ENCODE results near the gene GARIN5A.
A peak's percentile ranks its signal among the peaks of the same experiment; 100 is the strongest.
"Not testable (repeated sequence)": the region's sequence is repeated elsewhere in the genome, so short reads cannot be mapped to it uniquely, and the experiment has no call there.

GARIN5A gene

DNA sequence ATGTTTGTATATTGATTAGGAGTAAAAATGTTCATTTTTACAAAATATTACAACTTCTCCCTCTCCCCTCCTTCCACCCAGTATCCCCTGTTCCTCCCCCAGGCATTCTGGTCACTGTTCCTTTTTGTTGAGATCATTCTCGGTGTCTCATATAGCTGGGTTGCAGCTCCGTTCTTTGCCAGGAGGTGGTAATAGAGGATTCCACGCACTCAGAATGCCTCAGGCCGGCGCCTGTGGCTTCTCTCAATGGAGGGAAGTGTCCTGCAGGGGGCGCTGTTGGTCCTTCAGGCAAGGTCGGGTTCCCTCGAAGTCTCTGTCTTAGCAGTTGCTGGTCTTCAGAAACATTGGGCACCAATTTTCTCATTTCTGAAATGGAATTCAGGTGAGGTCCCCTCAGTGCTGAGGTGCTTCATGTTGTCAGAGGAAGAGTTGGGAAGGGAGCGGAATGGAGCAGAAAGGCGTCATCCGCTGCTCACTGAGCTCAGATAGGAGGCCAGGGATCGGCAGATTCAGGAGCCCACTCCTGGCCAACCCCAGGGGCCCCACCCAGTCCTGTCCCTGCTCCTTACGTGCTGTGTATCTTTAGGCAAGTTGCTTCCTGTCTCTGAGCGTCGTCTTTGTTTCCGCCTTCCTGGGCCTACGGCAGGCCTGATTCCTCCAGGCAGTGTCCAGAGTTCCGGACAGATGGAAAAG is 10.3 kb upstream of the GARIN5A start:
- no peak for DNase-seq

DNA sequence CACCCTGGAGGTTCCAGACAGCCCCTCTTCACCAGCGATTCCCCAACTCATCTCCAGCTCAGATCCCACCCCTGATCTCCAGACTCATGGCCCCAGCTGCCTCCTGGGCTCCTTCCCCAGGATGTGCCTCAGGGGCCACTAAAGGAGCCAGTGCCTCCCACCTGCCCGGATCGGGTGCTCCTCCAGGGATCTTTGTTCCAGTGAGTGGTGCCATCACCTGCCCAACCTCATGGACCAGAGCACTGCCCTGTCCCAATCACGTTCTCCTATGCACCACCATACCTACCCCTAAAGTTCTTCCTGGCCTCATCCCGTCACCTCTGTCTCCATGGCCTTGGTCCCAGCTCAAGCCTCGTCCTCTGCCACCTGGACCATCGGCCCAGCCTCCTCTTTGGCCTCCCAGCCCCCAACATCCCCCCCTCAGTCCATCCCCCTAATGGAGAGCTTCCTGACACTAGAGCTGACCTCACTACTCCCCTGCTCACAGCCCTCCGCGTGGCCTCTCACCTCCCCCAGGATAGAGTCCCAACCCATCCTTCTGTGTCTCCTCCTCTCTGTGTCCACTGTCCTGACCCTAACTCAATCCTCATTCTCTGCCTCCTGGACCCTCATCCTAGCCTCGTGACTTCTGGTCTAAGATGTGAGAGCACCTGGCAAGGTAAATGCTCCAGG is 8.8 kb upstream of the GARIN5A start:
- DNase-seq, result no peak

GRCh38 chr19:50482916-50483315 is 6.3 kb upstream of the GARIN5A start:
- no peak for DNase-seq

DNA sequence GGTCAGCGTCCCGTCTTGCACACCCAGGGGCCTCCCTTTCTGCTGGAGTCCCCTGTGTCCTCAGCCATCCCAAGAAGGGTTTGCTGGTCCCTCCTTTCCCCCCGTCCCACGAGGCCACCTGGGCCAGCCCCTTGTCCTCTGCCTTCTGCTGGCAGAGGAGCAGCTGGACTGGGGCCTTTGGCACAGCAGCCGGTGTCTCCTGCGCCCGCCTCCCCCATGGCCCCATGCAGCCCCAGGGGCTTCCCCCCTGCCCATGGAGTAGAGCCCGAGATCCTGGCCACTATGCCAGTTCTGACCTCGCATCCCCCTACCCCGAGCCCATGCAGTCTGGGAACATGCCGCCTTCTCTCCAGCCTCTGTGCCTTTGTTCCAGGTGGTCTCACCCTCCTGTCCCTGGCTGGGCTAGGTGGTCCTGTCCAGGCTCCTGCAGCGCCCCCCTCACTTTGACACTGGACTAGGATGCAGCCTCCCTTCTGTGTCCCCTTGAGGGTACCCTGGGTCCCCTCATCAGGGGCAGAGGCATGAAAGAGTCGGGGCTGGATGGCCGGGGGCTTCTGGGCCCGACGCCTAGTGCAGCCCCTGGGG is 5.7 kb upstream of the GARIN5A start:
- no peak for DNase-seq

DNA sequence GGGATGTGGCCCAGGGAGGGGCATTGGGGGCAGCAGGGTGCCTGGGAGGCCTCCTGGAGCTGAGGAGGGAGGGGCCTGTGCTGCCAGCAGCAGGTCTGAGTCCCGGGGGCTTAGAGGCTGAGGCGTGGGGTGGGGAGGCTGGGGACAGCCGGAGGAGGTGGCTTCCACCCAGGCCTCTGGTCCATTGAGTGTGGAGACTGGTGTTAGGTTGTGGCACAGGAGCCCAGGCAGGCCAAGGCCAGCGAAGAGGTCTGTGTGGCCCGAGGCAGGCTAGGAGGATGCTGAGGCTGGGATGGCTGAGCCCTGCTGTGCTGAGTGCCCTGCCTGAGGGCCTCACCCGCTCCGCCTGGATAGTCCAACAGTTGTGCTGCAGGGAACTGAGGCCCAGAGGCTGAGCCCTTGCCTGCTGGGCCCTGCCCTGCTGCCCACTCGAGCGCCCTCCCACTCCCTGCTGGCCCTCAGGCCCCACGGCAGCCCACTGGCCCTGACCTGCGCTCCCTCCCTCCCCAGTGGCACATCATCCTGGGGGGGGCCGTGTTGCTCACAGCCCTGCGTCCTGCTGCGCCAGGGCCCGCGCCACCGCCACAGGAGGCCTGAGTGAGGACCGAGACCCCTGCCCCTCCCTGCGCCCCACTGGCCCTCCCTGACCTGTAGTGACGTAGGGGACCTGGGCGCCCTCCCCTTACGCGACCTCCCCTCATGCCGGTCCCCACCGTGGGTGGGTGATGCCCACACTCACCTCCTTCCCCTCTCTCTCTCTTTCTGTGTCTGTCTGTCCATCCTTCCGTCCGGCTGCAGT is 4.9 kb upstream of the GARIN5A start:
- no peak for DNase-seq

GRCh38 chr19:50480281-50481111 is 3.8 kb upstream of the GARIN5A start:
- no peak for DNase-seq

GRCh38 chr19:50479761-50480251 is 3.2 kb upstream of the GARIN5A start:
- no peak for DNase-seq

DNA sequence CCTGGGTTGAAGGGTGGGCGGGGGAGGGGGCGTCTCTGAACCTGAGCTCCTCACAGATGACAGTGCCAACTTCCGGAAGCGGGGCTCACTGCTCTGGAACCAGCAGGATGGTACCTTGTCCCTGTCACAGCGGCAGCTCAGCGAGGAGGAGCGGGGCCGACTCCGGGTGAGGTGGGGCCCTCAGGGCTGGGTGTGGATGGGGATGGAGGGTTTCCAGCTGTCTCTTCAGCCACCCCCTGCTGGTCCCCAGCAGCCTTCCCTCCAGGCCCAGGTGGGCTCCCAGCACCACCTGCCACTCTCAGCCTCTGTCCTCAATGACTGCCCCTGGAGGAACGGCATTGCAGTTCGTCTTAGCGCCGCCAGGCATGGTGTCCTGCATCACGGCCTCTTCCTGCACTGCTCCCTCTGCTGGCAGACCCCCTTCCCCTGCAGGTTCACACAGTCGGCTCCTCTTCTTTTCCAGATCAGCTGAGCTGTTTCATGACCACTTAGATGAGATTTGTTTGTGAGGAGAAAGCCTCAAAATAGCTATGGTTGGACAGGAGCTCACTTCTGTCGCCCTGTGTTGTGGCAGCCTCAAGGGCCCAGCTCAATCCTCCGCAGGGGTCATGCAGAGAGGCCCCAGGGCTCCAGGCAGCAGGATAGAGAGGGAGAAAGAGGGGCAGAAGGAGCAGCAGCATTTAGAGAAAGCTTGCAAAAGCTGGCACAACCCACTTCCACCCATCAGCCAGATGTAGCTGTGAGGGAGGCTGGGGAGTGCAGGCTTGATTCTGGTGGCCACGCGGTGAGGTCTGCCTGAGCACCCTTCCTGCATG is 2.5 kb upstream of the GARIN5A start:
- DNase-seq, result no peak

- no peak for DNase-seq
Measured at GRCh38 chr19:50477751-50478515, 1.3 kb upstream of the GARIN5A start.

- no peak for DNase-seq
Measured at GRCh38 chr19:50476907-50477238, 225 bp upstream of the GARIN5A start.

DNA sequence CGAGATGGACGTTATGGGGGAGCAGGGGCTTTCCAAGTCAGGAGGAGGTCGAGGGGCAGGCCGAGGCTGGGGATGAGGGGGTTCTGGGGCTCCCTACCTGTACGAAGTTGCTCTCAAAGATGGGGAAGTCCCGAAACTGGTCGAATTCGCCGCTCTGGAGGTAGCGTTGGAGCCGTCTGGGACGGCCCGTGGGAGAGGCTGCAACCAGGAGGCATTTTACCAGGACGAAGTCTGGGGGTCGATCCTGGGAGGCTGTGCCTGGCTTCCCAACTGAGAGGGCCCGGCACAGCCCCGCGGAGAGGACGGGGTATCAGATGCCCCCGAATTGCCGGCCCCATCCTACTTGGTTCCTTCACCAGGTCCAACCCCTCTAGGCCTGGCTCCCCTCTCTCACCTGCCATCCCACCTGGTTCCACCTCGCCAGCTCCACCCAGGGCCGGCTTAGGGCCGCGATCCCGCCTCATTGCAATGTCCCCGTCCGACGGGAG is 868 bp downstream of the GARIN5A start:
- no peak for DNase-seq

- DNase-seq, result no peak
Measured at GRCh38 chr19:50475101-50475568, 1.5 kb downstream of the GARIN5A start.

DNA sequence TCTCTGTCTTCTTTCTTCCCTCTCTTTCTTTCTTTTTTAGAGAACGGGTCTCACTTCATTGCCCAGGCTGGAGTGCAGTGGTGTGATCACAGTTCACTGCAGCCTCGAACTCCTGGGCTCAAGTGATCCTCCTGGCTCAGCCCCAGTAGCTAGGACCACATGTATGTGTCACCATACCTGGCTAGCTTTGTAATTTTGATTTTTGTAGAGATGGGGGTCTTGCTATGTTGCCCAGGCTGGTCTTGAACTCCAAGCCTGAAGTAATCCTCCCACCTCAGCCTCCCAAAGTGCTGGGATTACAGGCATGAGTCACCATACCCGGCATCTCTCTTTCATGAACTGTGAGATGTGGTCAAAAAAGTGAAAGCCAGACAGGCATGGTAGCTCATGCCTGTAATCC is 3.3 kb downstream of the GARIN5A start:
- not testable (repeated sequence) for DNase-seq

DNA sequence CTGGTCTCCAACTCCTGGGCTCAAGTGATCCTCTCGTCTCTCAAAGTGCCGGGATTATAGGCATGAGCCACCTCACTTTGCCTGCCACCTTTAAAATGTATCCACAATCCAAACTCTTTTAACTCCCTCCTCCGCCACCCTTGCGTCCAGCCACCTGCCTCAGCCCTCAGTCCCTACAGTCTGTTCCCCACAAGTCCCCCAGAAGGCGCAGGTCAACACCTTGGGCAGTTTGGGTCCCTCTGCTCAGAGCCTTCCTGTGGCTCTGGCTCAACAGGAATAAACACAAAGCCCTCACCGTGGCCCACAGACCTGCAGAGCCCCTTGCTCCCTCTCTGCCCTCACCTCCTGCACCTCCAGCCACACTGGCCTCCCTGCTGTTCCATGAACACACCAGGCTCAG is 7.8 kb downstream of the GARIN5A start:
- no peak for DNase-seq

- no peak for DNase-seq
Measured at GRCh38 chr19:50467566-50467965, 9.1 kb downstream of the GARIN5A start.

DNA sequence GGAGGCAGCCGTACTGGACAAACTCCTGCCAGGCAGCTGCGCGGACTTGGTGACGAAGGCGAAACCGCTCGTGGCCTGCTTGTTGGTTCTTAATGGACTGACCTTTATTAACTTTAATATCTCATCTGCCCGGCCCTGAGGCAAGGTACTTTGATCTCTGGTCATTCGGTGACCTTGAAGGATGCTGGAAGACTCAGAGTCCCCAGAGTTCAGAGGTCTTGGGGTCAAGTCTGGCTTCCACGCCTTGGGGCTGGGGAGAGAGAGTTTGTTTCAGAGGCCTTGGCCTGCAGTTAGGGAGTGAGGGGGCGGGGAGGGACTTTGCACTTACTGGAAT is 10.0 kb downstream of the GARIN5A start:
- no peak for DNase-seq

GRCh38 chr19:50465986-50466705 is 10.5 kb downstream of the GARIN5A start:
- DNase-seq, result peak; percentile 81

- no peak for DNase-seq
Measured at GRCh38 chr19:50465000-50465399, 11.6 kb downstream of the GARIN5A start.

GRCh38 chr19:50464348-50464747 is 12.3 kb downstream of the GARIN5A start:
- no peak for DNase-seq

DNA sequence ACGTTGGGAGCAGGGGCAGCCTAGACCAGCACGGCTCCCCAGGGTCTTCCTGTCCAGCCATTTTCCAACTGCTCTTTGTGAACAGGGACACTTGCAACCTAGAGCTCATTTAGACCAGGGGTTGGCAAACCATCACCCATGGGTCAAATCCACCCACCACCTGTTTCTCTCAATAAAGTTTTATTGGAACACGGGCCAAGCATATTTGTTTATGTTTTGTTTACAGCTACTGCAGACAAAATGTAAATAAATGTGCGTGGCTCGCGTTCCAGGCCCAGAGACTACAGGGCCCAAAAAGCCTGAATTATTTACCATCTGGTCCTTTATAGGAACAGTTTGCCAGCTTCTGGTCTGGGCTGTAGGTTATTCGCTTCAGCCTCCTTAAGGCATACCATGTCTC is 13.7 kb downstream of the GARIN5A start:
- no peak for DNase-seq

All from right hindlimb (tissue), 1 donor.